ENCODE measurements around the gene CSRNP2.

- no peak for TF ChIP-seq SMC3 (IDR thresholded peaks at IDR 0.05; ENCODE audit: low read depth, low read length)
- no peak for TF ChIP-seq NFE2L2 (IDR thresholded peaks at IDR 0.05; ENCODE audit: low read depth, low read length)
- TF ChIP-seq CTCF (conservative IDR thresholded peaks at IDR 0.05; ENCODE audit: low read depth, low read length): no peak
These were observed 753 bp downstream of the CSRNP2 start for GRCh38 chr12:51082561-51083125.
